Fibroblast of pulmonary artery (primary cell): ENCODE results near the gene BICDL1.
"Not testable (repeated sequence)": the region's sequence is repeated elsewhere in the genome, so short reads cannot be mapped to it uniquely, and the experiment has no call there.

ENCODE experiments used
- DNase-seq: peaks from one replicate; pipeline ENCODE4 v3.0.0-alpha.2; 2010; ENCODE audit warnings: low read depth
- H3K4me3 ChIP-seq: replicated peaks from 2 replicates; pipeline ENCODE4 v1.5.1; 2011; ENCODE audit warnings: low read depth, mild to moderate bottlenecking, control low read depth, low read length, moderate library complexity
- TF ChIP-seq, protein P1 (sequence below): IDR thresholded peaks from 2 replicates; pipeline ENCODE4 v1.5.1; 2011; ENCODE audit warnings: mild to moderate bottlenecking, control low read depth, low read length, inconsistent platforms; ENCODE audit errors: missing control alignments

The BICDL1 gene

DNA sequence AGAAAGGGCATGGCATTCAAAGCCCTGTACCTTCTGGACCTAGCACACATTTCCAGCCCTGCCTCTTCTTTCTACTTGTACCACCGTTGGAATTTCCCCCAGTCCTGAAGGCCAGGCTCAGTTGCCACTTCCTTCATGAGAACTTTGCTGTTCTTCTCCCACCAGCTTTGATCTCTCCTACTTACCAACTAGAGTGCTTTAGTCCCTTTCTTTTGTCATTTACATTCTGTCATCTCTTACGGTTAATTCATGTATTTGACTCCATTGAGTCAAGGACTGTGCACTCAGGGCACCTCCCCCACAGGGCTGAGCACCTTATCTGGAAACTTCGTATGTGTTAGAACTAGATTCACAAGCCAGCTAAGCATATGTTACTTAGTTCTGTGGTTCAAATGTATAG lies 26.3 kb downstream of the BICDL1 start:
- TF ChIP-seq, protein P1, sequence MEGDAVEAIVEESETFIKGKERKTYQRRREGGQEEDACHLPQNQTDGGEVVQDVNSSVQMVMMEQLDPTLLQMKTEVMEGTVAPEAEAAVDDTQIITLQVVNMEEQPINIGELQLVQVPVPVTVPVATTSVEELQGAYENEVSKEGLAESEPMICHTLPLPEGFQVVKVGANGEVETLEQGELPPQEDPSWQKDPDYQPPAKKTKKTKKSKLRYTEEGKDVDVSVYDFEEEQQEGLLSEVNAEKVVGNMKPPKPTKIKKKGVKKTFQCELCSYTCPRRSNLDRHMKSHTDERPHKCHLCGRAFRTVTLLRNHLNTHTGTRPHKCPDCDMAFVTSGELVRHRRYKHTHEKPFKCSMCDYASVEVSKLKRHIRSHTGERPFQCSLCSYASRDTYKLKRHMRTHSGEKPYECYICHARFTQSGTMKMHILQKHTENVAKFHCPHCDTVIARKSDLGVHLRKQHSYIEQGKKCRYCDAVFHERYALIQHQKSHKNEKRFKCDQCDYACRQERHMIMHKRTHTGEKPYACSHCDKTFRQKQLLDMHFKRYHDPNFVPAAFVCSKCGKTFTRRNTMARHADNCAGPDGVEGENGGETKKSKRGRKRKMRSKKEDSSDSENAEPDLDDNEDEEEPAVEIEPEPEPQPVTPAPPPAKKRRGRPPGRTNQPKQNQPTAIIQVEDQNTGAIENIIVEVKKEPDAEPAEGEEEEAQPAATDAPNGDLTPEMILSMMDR, result no peak
- no peak overlapping the region for H3K4me3 ChIP-seq
- no peak for DNase-seq

DNA sequence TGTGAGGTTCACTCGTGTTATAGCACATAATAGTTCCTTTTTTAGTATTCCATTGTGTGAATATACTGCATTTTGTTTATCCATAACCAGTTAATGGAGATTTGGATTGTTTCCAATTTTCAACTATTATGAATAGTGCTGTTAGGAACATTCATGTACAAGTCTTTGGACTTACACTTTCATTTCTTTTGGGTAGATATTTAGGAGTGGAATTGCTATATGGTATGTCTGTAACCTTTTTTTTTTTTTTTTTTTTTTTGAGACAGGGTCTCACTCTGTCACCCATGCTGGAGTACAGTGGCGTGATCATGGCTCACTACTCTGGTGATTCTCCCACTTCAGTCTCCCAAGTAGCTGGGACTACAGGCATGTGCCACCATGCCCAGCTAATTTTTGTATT lies 27.2 kb downstream of the BICDL1 start:
- DNase-seq, H3K4me3 ChIP-seq: not testable (repeated sequence)

DNA sequence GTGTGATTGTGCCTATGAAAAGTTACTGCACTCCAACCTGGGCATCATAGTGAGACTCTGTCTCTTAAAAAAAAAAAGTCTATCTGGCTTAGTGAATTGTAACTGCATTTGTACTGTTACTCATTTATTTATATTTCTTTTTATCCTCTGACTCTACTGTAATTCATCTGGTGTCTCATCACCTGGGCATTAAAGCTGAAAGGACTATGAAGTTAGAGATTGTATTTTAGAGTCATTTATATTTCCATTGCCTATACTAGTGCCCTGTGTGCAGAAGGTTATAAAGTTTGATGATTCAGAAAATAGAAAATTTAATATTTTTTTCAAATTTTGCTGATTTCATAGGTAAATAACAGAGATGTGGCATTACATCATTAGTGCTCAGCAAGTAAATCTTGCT lies 30.2 kb downstream of the BICDL1 start:
- H3K4me3 ChIP-seq, result no peak overlapping the region
- no peak for DNase-seq
- TF ChIP-seq, protein P1, result no peak

DNA sequence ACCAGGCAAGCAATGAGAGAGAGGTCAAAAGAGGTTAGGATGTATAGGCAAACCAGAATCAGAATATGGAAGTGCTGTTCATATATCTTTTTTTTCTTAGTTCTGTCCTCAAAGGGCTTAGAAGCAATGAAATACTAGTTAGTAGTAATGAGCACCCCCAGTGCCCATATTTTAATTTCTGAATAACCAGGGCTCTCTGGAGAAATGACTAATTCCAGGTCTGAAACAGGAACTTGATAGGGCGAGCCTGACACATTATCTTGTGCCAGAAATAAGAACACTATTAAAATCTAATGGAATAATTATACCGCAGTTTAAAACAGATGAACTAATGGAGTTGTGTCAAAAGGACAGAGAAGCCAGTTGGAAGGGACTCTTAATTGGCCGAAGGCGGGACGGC lies 30.9 kb downstream of the BICDL1 start:
- DNase-seq, result no peak
- H3K4me3 ChIP-seq, result no peak overlapping the region
- TF ChIP-seq, protein P1, result no peak

DNA sequence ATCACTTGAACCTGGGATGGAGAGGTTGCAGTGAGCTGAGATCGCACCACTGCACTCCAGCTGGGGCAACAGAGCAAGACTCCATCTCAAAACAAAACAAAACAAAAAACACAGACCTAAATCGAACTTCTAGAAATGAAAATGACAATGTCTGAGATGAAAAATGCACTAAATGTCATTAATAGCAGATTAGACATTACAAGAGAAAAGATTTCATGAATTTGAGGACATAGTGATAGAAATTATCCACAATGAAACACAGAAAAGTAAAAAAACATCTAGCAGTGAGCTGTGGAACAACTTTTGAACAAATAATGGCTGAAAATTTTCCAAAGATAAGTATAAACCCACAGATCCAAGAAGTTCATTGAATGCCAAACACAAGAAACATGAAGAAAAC lies 35.2 kb downstream of the BICDL1 start:
- TF ChIP-seq, protein P1, result no peak
- H3K4me3 ChIP-seq, result no peak overlapping the region
- DNase-seq, result no peak

DNA sequence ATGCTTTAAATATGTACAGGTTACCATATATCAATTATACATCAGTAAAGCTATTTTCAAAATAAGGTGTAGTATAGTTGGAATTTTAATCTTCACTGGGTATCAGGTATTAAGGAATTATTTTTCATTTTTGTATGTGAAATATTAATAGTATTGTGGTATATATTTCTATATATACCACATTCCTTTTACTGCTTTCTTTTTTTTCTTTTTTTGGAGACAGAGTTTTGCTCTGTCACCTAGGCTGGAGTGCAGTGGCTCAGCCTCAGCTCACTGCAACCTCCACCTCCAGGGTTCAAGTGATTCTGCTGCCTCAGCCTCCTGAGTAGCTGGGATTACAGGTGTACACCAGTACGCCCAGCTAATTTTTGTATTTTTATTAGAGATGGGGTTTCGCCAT lies 36.6 kb downstream of the BICDL1 start:
- DNase-seq, result no peak
- TF ChIP-seq, protein P1, result no peak
- no peak overlapping the region for H3K4me3 ChIP-seq

DNA sequence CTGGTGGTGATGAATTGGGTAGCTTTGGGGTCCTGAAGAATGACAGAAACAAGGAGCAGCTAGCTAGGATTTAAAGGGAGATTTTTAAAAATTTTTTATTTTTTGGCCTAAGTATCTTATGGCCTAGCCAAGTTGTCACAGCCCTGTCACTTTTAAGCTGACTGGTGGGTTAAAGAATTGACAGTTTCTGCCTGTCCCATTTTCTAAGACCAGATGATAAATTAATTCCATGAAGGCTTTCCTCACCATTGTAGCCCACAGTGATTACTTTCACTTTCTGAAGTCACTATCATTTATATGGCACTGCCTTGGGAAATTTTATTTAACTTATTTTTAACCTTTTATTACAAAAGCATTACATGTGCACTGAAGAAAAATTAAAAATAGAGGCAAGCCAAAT lies 43.2 kb downstream of the BICDL1 start:
- H3K4me3 ChIP-seq, result no peak overlapping the region
- no peak for DNase-seq
- TF ChIP-seq, protein P1, result no peak

DNA sequence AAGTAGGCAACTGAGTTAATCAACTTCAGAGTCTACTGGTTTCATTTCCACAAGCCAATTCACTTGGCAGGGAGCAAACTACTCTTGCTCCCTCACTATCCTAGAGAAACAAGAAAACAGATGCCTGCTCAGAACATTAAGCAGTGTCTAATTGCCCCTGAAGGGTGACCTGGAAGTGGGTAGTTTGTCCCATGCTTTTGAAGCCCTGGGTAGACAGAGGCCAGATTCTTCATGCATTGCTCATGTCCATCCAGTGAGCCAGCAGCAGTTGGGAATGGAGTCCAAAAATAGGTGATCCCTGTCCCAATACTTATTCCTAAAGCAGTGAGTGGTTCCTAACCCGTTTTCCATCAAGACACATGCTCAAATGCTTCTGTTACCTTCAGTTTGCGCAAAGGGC lies 48.8 kb downstream of the BICDL1 start:
- H3K4me3 ChIP-seq, result no peak overlapping the region
- TF ChIP-seq, protein P1, result no peak
- no peak for DNase-seq
